Large intestine (tissue), 12 donors: ENCODE measurements around the gene CRISP3. TPM values are rescaled to one million over a fixed set of nuclear protein-coding genes. Genes with fewer than 3 reads are reported as not detected.

ENCODE experiments used
- DNase-seq, 2 donors: peaks; one replicate each; pipeline versions ENCODE4 v3.0.0 to v3.0.0-alpha.2; 2013
- H3K27ac ChIP-seq: one replicate; pipeline ENCODE4 v1.5.1; 2013; ENCODE audit warnings: low read length
- H3K27me3 ChIP-seq: 2 replicates; pipeline ENCODE4 v1.6.1; 2013; ENCODE audit warnings: low read length; ENCODE audit not compliant: control insufficient read depth, insufficient read depth
- H3K36me3 ChIP-seq: 2 replicates; pipeline ENCODE4 v1.6.1; 2013; ENCODE audit warnings: low read length; ENCODE audit not compliant: control insufficient read depth, insufficient read depth
- H3K4me1 ChIP-seq: one replicate; pipeline ENCODE4 v1.6.1; 2013; ENCODE audit warnings: low read length; ENCODE audit not compliant: control insufficient read depth, insufficient read depth
- H3K4me3 ChIP-seq: one replicate; pipeline ENCODE4 v1.5.1; 2013; ENCODE audit warnings: low read length
- H3K9me3 ChIP-seq: one replicate; pipeline ENCODE4 v1.6.1; 2013; ENCODE audit warnings: mild to moderate bottlenecking, low read depth, low read length, moderate library complexity; ENCODE audit not compliant: control insufficient read depth
- WGBS: methylation state at CpG from one replicate; pipeline ENCODE4 v1.1.5; 2013; ENCODE audit warnings: low lambda C conversion rate; ENCODE audit not compliant: insufficient coverage; 5-methylcytosine and 5-hydroxymethylcytosine counted together
- long read RNA-seq, 11 donors: transcript quantifications; one replicate each; lab custom pipeline, GENCODE V29; 2026
- polyA plus RNA-seq: library from polyadenylated mRNA; unstranded; fragments of 120-200 nt; gene quantifications from one replicate; pipeline ENCODE4 v1.2.1, GENCODE V29; 2013

The CRISP3 gene
- 0.06 TPM for polyA plus RNA-seq
- long read RNA-seq, donor 1 = 0 reads
- long read RNA-seq, donor 2 = 0 reads
- long read RNA-seq, donor 3 = 0 reads
- long read RNA-seq, donor 4 = 0 reads
- long read RNA-seq, donor 5 = 0 reads
- long read RNA-seq, donor 6 = 0 reads
- long read RNA-seq, donor 7 = 0 reads
- long read RNA-seq, donor 8 = 0 reads
- long read RNA-seq, donor 9 = 0 reads
- long read RNA-seq, donor 10, partial matches to known transcripts = 105 of 237 reads
- long read RNA-seq, donor 10, other reads (novel, unspliced or antisense) = 132 of 237 reads
- long read RNA-seq, donor 11 = 0 reads

- Histone ChIP-seq H3K9me3 (no peaks in the 10 kb centered on the region), H3K4me1 (no peaks in the 10 kb centered on the region), H3K27me3 (no peaks in the 10 kb centered on the region), H3K36me3 (no peaks in the 10 kb centered on the region), H3K27ac (no peak within 1 kb of the TSS), H3K4me3 (no peak within 1 kb of the TSS)
- no peak for DNase-seq
- no CpG with 5 or more reads among the region's 1 CpG for WGBS
These were observed at the start of gene CRISP3 for GRCh38 chr6:49744259-49744658. Gene CRISP3 (minus strand): TSS chr6:49744388. CDS start chr6:49744367, 21 bp downstream.

GRCh38 chr6:49790341-49790740 lies 46.2 kb upstream of the CRISP3 start:
- Histone ChIP-seq H3K9me3 (no peaks in the 10 kb centered on the region), H3K4me3 (no peak overlapping the region), H3K36me3 (peaks cover 7% of the 10 kb centered on the region), H3K4me1 (no peaks in the 10 kb centered on the region), H3K27me3 (no peaks in the 10 kb centered on the region), H3K27ac (no peak overlapping the region)
- WGBS = no CpG with 5 or more reads among the region's 2 CpGs
- no peak for DNase-seq

GRCh38 chr6:49787176-49787575 lies 43.0 kb upstream of the CRISP3 start, which contains the start of gene PGK2:
Gene PGK2 (minus strand): TSS chr6:49787285. CDS start chr6:49787187, 98 bp downstream.
- no peak within 1 kb of the TSS for H3K27ac ChIP-seq
- H3K36me3 ChIP-seq = peaks cover 7% of the 10 kb centered on the region
- H3K4me1 ChIP-seq = no peaks in the 10 kb centered on the region
- no peaks in the 10 kb centered on the region for H3K9me3 ChIP-seq
- DNase-seq = no peak
- H3K4me3 ChIP-seq = no peak within 1 kb of the TSS
- no peaks in the 10 kb centered on the region for H3K27me3 ChIP-seq
- WGBS = no CpG with 5 or more reads among the region's 8 CpGs

GRCh38 chr6:49784272-49784671 lies 40.1 kb upstream of the CRISP3 start:
- Histone ChIP-seq H3K36me3 (peaks cover 7% of the 10 kb centered on the region), H3K27ac (no peak overlapping the region), H3K9me3 (no peaks in the 10 kb centered on the region), H3K27me3 (no peaks in the 10 kb centered on the region), H3K4me3 (no peak overlapping the region), H3K4me1 (no peaks in the 10 kb centered on the region)
- DNase-seq = no peak

- WGBS = no CpG with 5 or more reads among the region's 7 CpGs
- H3K9me3 ChIP-seq = no peaks in the 10 kb centered on the region
- H3K27me3 ChIP-seq = no peaks in the 10 kb centered on the region
- H3K27ac ChIP-seq = no peak overlapping the region
- DNase-seq = no peak
- peaks cover 7% of the 10 kb centered on the region for H3K36me3 ChIP-seq
- H3K4me1 ChIP-seq = no peaks in the 10 kb centered on the region
- no peak overlapping the region for H3K4me3 ChIP-seq
These were observed 38.5 kb upstream of the CRISP3 start for GRCh38 chr6:49782725-49783124.

- no CpG with 5 or more reads among the region's 1 CpG for WGBS
These were observed 38.1 kb upstream of the CRISP3 start for GRCh38 chr6:49782293-49782692.

GRCh38 chr6:49776444-49776843 lies 32.3 kb upstream of the CRISP3 start:
- Histone ChIP-seq H3K9me3 (no peaks in the 10 kb centered on the region), H3K36me3 (peaks cover 3% of the 10 kb centered on the region), H3K27me3 (no peaks in the 10 kb centered on the region), H3K4me1 (no peaks in the 10 kb centered on the region), H3K4me3 (no peak overlapping the region), H3K27ac (no peak overlapping the region)
- 20% methylated on average over 1 of the region's 1 CpG for WGBS
- no peak for DNase-seq

More at GRCh38 chr6:49782293-49782692, 38.1 kb upstream of the CRISP3 start:
- Histone ChIP-seq H3K27ac (no peak overlapping the region), H3K4me1 (no peaks in the 10 kb centered on the region), H3K27me3 (no peaks in the 10 kb centered on the region), H3K4me3 (no peak overlapping the region), H3K36me3 (peaks cover 7% of the 10 kb centered on the region), H3K9me3 (no peaks in the 10 kb centered on the region)
- no peak for DNase-seq

GRCh38 chr6:49775043-49775442 lies 30.9 kb upstream of the CRISP3 start:
- H3K9me3 ChIP-seq = no peaks in the 10 kb centered on the region
- H3K36me3 ChIP-seq = peaks cover 3% of the 10 kb centered on the region
- no peaks in the 10 kb centered on the region for H3K27me3 ChIP-seq
- no peak overlapping the region for H3K4me3 ChIP-seq
- H3K27ac ChIP-seq = no peak overlapping the region
- DNase-seq = no peak
- no peaks in the 10 kb centered on the region for H3K4me1 ChIP-seq

GRCh38 chr6:49772285-49772684 lies 28.1 kb upstream of the CRISP3 start:
- DNase-seq = peak in 1 of 2 donors; percentile 21
- Histone ChIP-seq H3K4me3 (no peak overlapping the region), H3K9me3 (no peaks in the 10 kb centered on the region), H3K27me3 (no peaks in the 10 kb centered on the region), H3K27ac (peak overlapping the region; percentile 26), H3K36me3 (peaks cover 3% of the 10 kb centered on the region), H3K4me1 (peaks cover 6% of the 10 kb centered on the region)
- WGBS = 20% methylated on average over 1 of the region's 5 CpGs

- Histone ChIP-seq H3K36me3 (no peaks in the 10 kb centered on the region), H3K4me3 (no peak overlapping the region), H3K9me3 (no peaks in the 10 kb centered on the region), H3K27me3 (no peaks in the 10 kb centered on the region), H3K4me1 (peaks cover 6% of the 10 kb centered on the region), H3K27ac (peak overlapping the region; percentile 85)
- 14% methylated on average over 2 of the region's 2 CpGs for WGBS
- DNase-seq = peak; percentile 88 to 94
These were observed 22.6 kb upstream of the CRISP3 start for GRCh38 chr6:49766762-49767161.
